T follicular helper cell (primary cell): ENCODE data around the gene FAM171A2.
"Not testable (repeated sequence)": the region's sequence is repeated elsewhere in the genome, so short reads cannot be mapped to it uniquely, and the experiment has no call there.

Source experiments
- DNase-seq: peaks from one replicate; pipeline ENCODE4 v3.0.0-alpha.2; 2020; ENCODE audit warnings: low read depth

The FAM171A2 gene

GRCh38 chr17:44345454-44346026 is 18.1 kb downstream of the FAM171A2 start:
- no peak for DNase-seq

- DNase-seq, result peak; percentile 74
These were observed 18.7 kb downstream of the FAM171A2 start, which contains the start of gene GRN for GRCh38 chr17:44344939-44345453. Gene GRN, plus strand, starts transcription at chr17:44345302. Its CDS starts 3,863 bp downstream, at chr17:44349165.

DNA sequence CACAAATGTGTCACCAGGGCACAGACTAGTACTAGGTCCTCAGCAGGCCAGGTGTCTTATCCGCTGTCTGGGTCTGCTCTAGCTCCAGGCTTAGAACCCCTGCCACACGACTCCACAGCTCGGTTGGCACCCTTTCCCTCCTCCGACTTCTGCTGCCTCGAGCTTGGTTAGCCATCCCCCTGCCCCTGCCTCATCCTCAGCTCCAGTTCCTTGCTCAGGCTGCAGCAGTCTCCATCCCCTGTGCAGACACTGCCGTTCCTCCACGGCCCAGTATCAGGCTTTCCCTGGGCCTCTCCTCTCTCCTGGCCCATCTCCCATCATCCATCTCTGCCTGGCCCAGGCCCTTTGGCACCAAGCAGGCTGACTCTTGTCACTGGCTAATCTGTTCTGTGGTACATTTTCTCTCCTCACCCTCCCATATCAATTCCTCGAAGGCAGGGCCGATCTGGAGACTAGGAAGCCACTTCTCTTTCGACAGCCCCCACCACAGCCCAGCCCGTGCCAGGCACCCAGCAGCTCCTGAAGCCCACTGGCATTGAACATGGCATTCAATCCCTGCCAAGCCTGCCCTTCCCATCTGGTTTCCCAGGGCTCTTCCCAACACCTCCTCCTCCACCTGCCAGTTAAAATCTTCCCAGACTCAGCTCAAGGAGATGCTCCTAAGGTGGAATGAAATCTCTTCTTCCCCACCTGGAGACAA is 20.0 kb downstream of the FAM171A2 start:
- no peak for DNase-seq

- not testable (repeated sequence) for DNase-seq
These were observed 23.1 kb downstream of the FAM171A2 start for GRCh38 chr17:44340553-44340952.

GRCh38 chr17:44338702-44339101 is 25.0 kb downstream of the FAM171A2 start:
- DNase-seq, result no peak

DNA sequence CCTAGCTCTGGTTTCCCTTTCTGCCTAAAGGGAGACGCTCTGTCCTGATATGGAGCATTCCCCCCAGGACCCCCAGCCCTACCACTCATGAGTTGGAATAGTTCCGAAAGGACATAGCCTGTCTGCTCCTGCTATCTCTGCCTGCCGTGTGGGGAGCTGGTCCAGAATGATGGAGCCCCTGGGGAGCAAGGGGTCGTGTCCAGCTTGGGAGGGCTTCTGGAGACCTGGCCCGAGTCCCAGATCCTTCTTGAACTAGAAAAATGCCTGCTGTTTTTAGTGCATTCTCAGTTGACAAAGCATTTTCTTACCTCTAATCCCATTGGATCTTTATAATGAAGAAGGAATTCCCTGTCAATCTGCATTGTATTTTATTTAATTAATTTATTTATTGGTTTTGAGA is 27.7 kb downstream of the FAM171A2 start:
- DNase-seq, result no peak

GRCh38 chr17:44335564-44335963 is 28.1 kb downstream of the FAM171A2 start:
- DNase-seq, result no peak

- DNase-seq, result no peak
These were observed 28.9 kb downstream of the FAM171A2 start for GRCh38 chr17:44334727-44335126.

DNA sequence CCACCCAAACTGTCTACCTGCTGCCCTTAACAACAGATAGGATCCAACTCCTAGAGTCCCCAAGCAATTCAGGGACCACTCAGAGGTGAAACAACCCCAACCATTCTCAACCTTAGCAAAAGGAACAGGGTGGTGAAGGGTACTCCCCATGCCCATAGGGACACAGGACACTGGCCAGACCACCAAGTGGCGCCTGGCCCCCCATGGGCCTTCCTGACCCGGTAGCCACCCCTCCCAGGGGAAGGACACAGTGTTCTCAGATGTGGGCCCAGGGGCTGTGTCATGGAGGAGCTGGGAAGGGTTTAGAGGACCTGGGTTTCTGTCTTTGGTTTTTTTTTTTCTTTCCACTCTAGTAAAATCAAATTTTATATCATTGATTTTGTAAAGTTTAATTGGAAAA is 29.3 kb downstream of the FAM171A2 start:
- DNase-seq, result no peak

GRCh38 chr17:44333371-44333770 is 30.3 kb downstream of the FAM171A2 start:
- DNase-seq, result no peak

- DNase-seq, result peak; percentile 62
These were observed 32.3 kb downstream of the FAM171A2 start for GRCh38 chr17:44331249-44331760.

- DNase-seq, result not testable (repeated sequence)
These were observed 33.4 kb downstream of the FAM171A2 start for GRCh38 chr17:44330263-44330662.

DNA sequence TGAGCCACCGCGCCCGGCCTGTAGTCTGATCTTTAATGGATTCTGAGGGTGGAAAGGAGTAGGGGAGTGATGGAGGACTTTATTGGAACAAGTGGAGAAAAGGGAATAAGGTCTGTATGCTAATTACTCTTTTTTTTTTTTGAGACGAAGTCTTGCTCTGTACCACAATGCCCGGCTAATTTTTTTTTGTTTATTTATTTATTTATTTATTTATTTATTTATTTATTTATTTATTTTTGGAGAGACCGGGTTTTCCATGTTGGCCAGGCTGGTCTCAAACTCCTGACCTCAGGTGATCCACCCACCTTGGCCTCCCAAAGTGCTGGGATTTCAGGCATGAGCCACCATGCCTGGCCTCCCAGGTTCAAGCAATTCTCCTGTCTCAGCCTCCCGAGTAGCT is 34.1 kb downstream of the FAM171A2 start:
- DNase-seq, result not testable (repeated sequence)

DNA sequence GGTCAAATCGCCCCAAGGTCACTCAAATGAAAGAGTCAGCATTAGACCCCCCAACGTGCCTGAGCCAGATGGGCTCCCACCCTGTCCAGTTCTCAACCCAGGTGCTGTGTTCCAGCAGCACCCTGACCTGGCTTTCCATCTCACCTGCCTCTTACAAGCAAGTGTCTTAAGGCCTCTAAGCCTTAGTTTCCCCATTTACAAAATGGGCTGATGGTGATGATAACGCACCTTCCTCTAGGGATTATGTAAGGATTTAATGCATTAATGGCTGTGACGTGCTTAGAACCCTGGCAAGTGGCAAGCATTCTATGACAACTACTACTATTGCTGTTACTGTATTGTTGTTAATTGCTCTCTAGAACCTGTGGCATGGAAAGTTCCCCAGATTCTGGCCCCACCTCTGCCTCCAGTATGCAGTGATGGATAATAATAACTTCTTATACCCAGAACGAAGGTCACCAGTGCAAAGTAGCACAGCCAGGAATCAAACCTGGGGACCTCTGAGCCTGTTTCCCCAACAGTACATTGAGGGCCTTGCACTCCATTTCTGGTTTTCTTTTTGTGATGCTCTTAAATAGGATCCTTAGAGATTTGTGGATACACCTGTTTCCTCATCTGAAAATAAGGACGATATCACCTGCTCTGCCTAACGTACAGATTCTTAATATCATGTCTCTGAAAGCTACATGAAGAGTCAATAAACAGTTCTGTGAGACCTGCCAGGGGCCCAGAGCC is 35.8 kb downstream of the FAM171A2 start:
- no peak for DNase-seq

GRCh38 chr17:44326861-44327444 is 36.7 kb downstream of the FAM171A2 start:
- peak; percentile 91 for DNase-seq

- DNase-seq, result peak; percentile 90
These were observed 38.9 kb downstream of the FAM171A2 start, which contains the start of gene SLC25A39 for GRCh38 chr17:44324571-44325275. Gene SLC25A39, minus strand, starts transcription at chr17:44324823. Its CDS starts 1,261 bp downstream, at chr17:44323562.

DNA sequence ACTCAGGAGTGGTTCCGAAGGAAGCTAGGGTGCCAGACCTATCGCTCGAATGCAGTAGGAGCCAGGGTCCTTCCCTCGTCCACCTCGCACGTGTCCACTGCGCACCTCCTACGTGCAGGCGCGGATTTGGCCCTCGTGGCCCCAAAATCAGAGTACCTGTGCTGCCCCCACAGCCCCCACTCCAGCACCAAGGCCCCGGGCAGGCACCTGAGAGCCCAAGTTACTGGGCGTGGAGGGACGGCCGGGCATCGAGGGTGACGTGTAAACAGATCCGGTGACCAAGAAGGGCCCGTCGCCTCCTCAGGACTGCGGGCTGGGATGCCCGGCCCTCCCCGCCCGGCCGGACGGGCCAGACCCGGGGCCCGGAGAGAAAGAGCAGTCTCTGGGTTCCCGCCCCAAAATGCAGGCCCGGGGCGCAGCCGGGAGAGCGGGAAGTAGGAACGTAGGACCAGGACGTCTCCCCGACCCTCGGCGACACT is 39.5 kb downstream of the FAM171A2 start:
- no peak for DNase-seq

DNA sequence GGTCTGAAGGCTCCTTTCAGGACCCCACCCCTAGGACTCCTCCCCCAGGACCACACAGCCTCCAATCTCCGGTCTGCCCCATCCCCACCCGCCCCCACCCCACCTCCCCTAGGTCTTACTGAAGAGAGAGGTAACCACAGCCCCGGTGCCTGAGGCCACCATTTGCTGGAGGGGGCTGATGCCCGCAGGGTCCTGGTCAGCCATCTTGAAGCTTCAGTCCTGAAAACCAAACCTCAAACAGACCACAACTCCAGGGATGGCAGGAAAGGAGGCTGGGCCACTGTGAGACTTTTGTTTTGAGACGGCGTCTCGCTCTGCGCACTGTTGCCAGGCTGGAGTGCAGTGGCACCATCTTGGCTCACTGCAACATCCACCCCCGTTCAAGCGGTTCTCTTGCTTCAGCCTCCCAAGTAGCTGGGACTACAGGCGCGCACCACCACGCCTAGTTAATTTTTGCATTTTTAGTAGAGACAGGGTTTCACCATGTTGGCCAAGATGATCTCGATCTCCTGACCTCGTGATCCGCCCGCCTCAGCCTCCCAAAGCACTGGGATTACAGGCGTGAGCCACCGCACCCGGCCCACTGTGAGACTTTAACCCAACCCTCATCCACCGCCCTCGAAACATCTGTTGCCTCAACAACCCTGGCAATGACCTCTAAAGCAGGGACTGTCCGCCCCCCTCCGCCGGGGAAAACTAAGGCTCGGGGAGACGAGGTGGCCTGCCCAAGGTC is 40.1 kb downstream of the FAM171A2 start:
- DNase-seq, result no peak

DNA sequence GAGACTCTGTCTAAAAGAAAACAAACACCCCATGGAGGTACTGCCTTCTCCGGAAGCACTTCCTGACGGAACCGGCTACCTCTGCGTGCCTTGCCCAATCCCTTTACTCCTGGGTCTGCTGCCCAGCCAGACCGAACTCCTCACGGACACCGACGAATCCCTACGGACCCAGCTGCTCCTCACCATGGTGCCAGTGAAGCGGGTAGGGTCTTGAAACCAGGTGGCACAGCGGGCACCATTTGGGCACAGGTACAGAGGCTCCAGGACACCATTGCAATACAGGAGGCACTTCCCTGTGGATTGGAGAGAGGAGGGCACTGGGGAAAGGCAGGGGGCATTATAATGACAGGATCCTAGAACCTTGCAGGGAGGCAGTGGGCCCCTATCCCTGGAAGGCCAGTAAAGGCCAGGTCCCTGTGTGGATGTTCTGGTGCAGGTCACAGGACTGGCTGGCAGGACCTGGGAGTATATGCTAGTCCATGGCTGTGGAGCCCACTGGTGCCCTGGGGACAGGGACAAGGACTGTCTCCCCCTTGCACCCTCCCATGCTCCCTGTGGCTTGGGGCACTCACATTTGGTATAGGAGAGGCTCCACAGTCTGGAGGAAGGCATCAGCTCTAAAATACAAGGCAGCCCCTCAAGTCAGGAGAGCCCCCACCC is 41.3 kb downstream of the FAM171A2 start:
- DNase-seq, result no peak
